Measurements from ENCODE around the gene MAP3K19. TPM values are rescaled to one million over a fixed set of nuclear protein-coding genes. Genes with fewer than 3 reads are reported as not detected.
"Not testable (repeated sequence)": the region's sequence is repeated elsewhere in the genome, so short reads cannot be mapped to it uniquely, and the experiment has no call there.

MAP3K19 gene
- not detected for total RNA-seq

- Histone ChIP-seq H3K36me3 (ENCODE audit: control insufficient read depth in 3 of 3, insufficient read depth in 3 of 3, low read length in 3 of 3) (no peaks in the 10 kb centered on the region), H3K4me1 (ENCODE audit: control insufficient read depth in 3 of 3, insufficient read depth in 3 of 3, low read length in 3 of 3) (peaks cover 0 to 11% (median 0%) of the 10 kb centered on the region in 3 donors), H3K27ac (ENCODE audit: low read depth, low read length) (no peak within 1 kb of the TSS), H3K9me3 (ENCODE audit: control insufficient read depth in 3 of 3, low read length in 3 of 3) (no peaks in the 10 kb centered on the region), H3K27me3 (ENCODE audit: control insufficient read depth in 3 of 3, insufficient read depth in 3 of 3, low read length in 3 of 3) (no peaks in the 10 kb centered on the region), H3K9ac (ENCODE audit: low read depth in 1 of 3, low read length in 3 of 3) (no peak within 1 kb of the TSS), H3K4me3 (ENCODE audit: low read length in 3 of 3) (no peak within 1 kb of the TSS)
Measured at GRCh38 chr2:135047300-135047699, at the start of gene MAP3K19. MAP3K19 (minus strand) TSS chr2:135047447; CDS start chr2:135024647, 22,800 bp downstream.

- peaks cover 6 to 18% (median 7%) of the 10 kb centered on the region in 3 donors for H3K36me3 ChIP-seq (ENCODE audit: control insufficient read depth in 3 of 3, insufficient read depth in 3 of 3, low read length in 3 of 3)
- H3K9ac ChIP-seq (ENCODE audit: low read depth in 1 of 3, low read length in 3 of 3): no peak overlapping the region
Measured at GRCh38 chr2:135096665-135097446, 49.6 kb upstream of the MAP3K19 start.

GRCh38 chr2:135095591-135095990 lies 48.3 kb upstream of the MAP3K19 start:
- Histone ChIP-seq H3K27me3 (ENCODE audit: control insufficient read depth in 3 of 3, insufficient read depth in 3 of 3, low read length in 3 of 3) (no peaks in the 10 kb centered on the region), H3K4me3 (ENCODE audit: low read length in 3 of 3) (no peak overlapping the region), H3K4me1 (ENCODE audit: control insufficient read depth in 3 of 3, insufficient read depth in 3 of 3, low read length in 3 of 3) (no peaks in the 10 kb centered on the region), H3K9me3 (ENCODE audit: control insufficient read depth in 3 of 3, low read length in 3 of 3) (no peaks in the 10 kb centered on the region), H3K36me3 (ENCODE audit: control insufficient read depth in 3 of 3, insufficient read depth in 3 of 3, low read length in 3 of 3) (peaks cover 6 to 18% (median 7%) of the 10 kb centered on the region in 3 donors), H3K9ac (ENCODE audit: low read depth in 1 of 3, low read length in 3 of 3) (no peak overlapping the region), H3K27ac (ENCODE audit: low read depth, low read length) (no peak overlapping the region)

More at GRCh38 chr2:135096665-135097446, 49.6 kb upstream of the MAP3K19 start:
- Histone ChIP-seq H3K9me3 (ENCODE audit: control insufficient read depth in 3 of 3, low read length in 3 of 3) (no peaks in the 10 kb centered on the region), H3K27me3 (ENCODE audit: control insufficient read depth in 3 of 3, insufficient read depth in 3 of 3, low read length in 3 of 3) (no peaks in the 10 kb centered on the region), H3K4me1 (ENCODE audit: control insufficient read depth in 3 of 3, insufficient read depth in 3 of 3, low read length in 3 of 3) (no peaks in the 10 kb centered on the region), H3K4me3 (ENCODE audit: low read length in 3 of 3) (no peak overlapping the region), H3K27ac (ENCODE audit: low read depth, low read length) (no peak overlapping the region)

GRCh38 chr2:135094508-135094907 lies 47.3 kb upstream of the MAP3K19 start:
- Histone ChIP-seq H3K27me3 (ENCODE audit: control insufficient read depth in 3 of 3, insufficient read depth in 3 of 3, low read length in 3 of 3) (no peaks in the 10 kb centered on the region), H3K9me3 (ENCODE audit: control insufficient read depth in 3 of 3, low read length in 3 of 3) (no peaks in the 10 kb centered on the region), H3K4me3 (ENCODE audit: low read length in 3 of 3) (no peak overlapping the region), H3K27ac (ENCODE audit: low read depth, low read length) (no peak overlapping the region), H3K36me3 (ENCODE audit: control insufficient read depth in 3 of 3, insufficient read depth in 3 of 3, low read length in 3 of 3) (peaks cover 6 to 19% (median 10%) of the 10 kb centered on the region in 3 donors), H3K9ac (ENCODE audit: low read depth in 1 of 3, low read length in 3 of 3) (no peak overlapping the region), H3K4me1 (ENCODE audit: control insufficient read depth in 3 of 3, insufficient read depth in 3 of 3, low read length in 3 of 3) (no peaks in the 10 kb centered on the region)

GRCh38 chr2:135093670-135094330 lies 46.6 kb upstream of the MAP3K19 start:
- H3K9ac ChIP-seq (ENCODE audit: low read depth in 1 of 3, low read length in 3 of 3): no peak overlapping the region
- no peaks in the 10 kb centered on the region for H3K9me3 ChIP-seq (ENCODE audit: control insufficient read depth in 3 of 3, low read length in 3 of 3)
- H3K4me3 ChIP-seq (ENCODE audit: low read length in 3 of 3): no peak overlapping the region
- peaks cover 6 to 19% (median 10%) of the 10 kb centered on the region in 3 donors for H3K36me3 ChIP-seq (ENCODE audit: control insufficient read depth in 3 of 3, insufficient read depth in 3 of 3, low read length in 3 of 3)
- no peaks in the 10 kb centered on the region for H3K27me3 ChIP-seq (ENCODE audit: control insufficient read depth in 3 of 3, insufficient read depth in 3 of 3, low read length in 3 of 3)
- H3K4me1 ChIP-seq (ENCODE audit: control insufficient read depth in 3 of 3, insufficient read depth in 3 of 3, low read length in 3 of 3): no peaks in the 10 kb centered on the region
- no peak overlapping the region for H3K27ac ChIP-seq (ENCODE audit: low read depth, low read length)

GRCh38 chr2:135093193-135093592 lies 45.9 kb upstream of the MAP3K19 start:
- Histone ChIP-seq H3K4me1 (ENCODE audit: control insufficient read depth in 3 of 3, insufficient read depth in 3 of 3, low read length in 3 of 3) (no peaks in the 10 kb centered on the region), H3K9me3 (ENCODE audit: control insufficient read depth in 3 of 3, low read length in 3 of 3) (no peaks in the 10 kb centered on the region), H3K27me3 (ENCODE audit: control insufficient read depth in 3 of 3, insufficient read depth in 3 of 3, low read length in 3 of 3) (no peaks in the 10 kb centered on the region), H3K36me3 (ENCODE audit: control insufficient read depth in 3 of 3, insufficient read depth in 3 of 3, low read length in 3 of 3) (peaks cover 6 to 19% (median 10%) of the 10 kb centered on the region in 3 donors), H3K27ac (ENCODE audit: low read depth, low read length) (no peak overlapping the region), H3K4me3 (ENCODE audit: low read length in 3 of 3) (no peak overlapping the region), H3K9ac (ENCODE audit: low read depth in 1 of 3, low read length in 3 of 3) (no peak overlapping the region)

GRCh38 chr2:135091681-135092080 lies 44.4 kb upstream of the MAP3K19 start:
- H3K4me3 ChIP-seq (ENCODE audit: low read length in 3 of 3): no peak overlapping the region
- H3K36me3 ChIP-seq (ENCODE audit: control insufficient read depth in 3 of 3, insufficient read depth in 3 of 3, low read length in 3 of 3): peaks cover 6 to 16% (median 10%) of the 10 kb centered on the region in 3 donors
- H3K9ac ChIP-seq (ENCODE audit: low read depth in 1 of 3, low read length in 3 of 3): no peak overlapping the region
- no peaks in the 10 kb centered on the region for H3K9me3 ChIP-seq (ENCODE audit: control insufficient read depth in 3 of 3, low read length in 3 of 3)
- H3K27ac ChIP-seq (ENCODE audit: low read depth, low read length): no peak overlapping the region
- H3K4me1 ChIP-seq (ENCODE audit: control insufficient read depth in 3 of 3, insufficient read depth in 3 of 3, low read length in 3 of 3): no peaks in the 10 kb centered on the region
- H3K27me3 ChIP-seq (ENCODE audit: control insufficient read depth in 3 of 3, insufficient read depth in 3 of 3, low read length in 3 of 3): no peaks in the 10 kb centered on the region

- not testable (repeated sequence) for H3K27me3 ChIP-seq (ENCODE audit: control insufficient read depth in 3 of 3, insufficient read depth in 3 of 3, low read length in 3 of 3); H3K4me3 ChIP-seq (ENCODE audit: low read length in 3 of 3); H3K27ac ChIP-seq (ENCODE audit: low read depth, low read length); H3K4me1 ChIP-seq (ENCODE audit: control insufficient read depth in 3 of 3, insufficient read depth in 3 of 3, low read length in 3 of 3); H3K9ac ChIP-seq (ENCODE audit: low read depth in 1 of 3, low read length in 3 of 3); H3K9me3 ChIP-seq (ENCODE audit: control insufficient read depth in 3 of 3, low read length in 3 of 3)
- H3K36me3 ChIP-seq (ENCODE audit: control insufficient read depth in 3 of 3, insufficient read depth in 3 of 3, low read length in 3 of 3): peaks cover 3 to 14% (median 7%) of the 10 kb centered on the region in 3 donors
Measured at GRCh38 chr2:135089597-135089996, 42.4 kb upstream of the MAP3K19 start.

GRCh38 chr2:135086222-135086621 lies 39.0 kb upstream of the MAP3K19 start:
- Histone ChIP-seq H3K9me3 (ENCODE audit: control insufficient read depth in 3 of 3, low read length in 3 of 3) (no peaks in the 10 kb centered on the region), H3K27me3 (ENCODE audit: control insufficient read depth in 3 of 3, insufficient read depth in 3 of 3, low read length in 3 of 3) (no peaks in the 10 kb centered on the region), H3K36me3 (ENCODE audit: control insufficient read depth in 3 of 3, insufficient read depth in 3 of 3, low read length in 3 of 3) (peaks cover 0 to 4% (median 1%) of the 10 kb centered on the region in 3 donors), H3K27ac (ENCODE audit: low read depth, low read length) (no peak overlapping the region), H3K4me3 (ENCODE audit: low read length in 3 of 3) (no peak overlapping the region), H3K4me1 (ENCODE audit: control insufficient read depth in 3 of 3, insufficient read depth in 3 of 3, low read length in 3 of 3) (no peaks in the 10 kb centered on the region), H3K9ac (ENCODE audit: low read depth in 1 of 3, low read length in 3 of 3) (no peak overlapping the region)

- Histone ChIP-seq H3K9ac (ENCODE audit: low read depth in 1 of 3, low read length in 3 of 3) (no peak overlapping the region), H3K4me1 (ENCODE audit: control insufficient read depth in 3 of 3, insufficient read depth in 3 of 3, low read length in 3 of 3) (no peaks in the 10 kb centered on the region), H3K27ac (ENCODE audit: low read depth, low read length) (no peak overlapping the region), H3K27me3 (ENCODE audit: control insufficient read depth in 3 of 3, insufficient read depth in 3 of 3, low read length in 3 of 3) (no peaks in the 10 kb centered on the region), H3K4me3 (ENCODE audit: low read length in 3 of 3) (no peak overlapping the region), H3K9me3 (ENCODE audit: control insufficient read depth in 3 of 3, low read length in 3 of 3) (no peaks in the 10 kb centered on the region), H3K36me3 (ENCODE audit: control insufficient read depth in 3 of 3, insufficient read depth in 3 of 3, low read length in 3 of 3) (peaks cover 0 to 2% (median 2%) of the 10 kb centered on the region in 3 donors)
Measured at GRCh38 chr2:135078417-135078816, 31.2 kb upstream of the MAP3K19 start.
